CD14-positive monocyte (primary cell): ENCODE results near the gene ERCC5. TPM values are rescaled to one million over a fixed set of nuclear protein-coding genes. Genes with fewer than 3 reads are reported as not detected.

Experiments
- DNase-seq, 3 donors: peaks; one replicate each; pipeline ENCODE4 v3.0.0-alpha.2; 2011 to 2022
- H2AFZ ChIP-seq: 2 replicates; pipeline ENCODE4 v1.6.0; 2012; ENCODE audit warnings: mild to moderate bottlenecking, low read depth, low read length, inconsistent platforms; ENCODE audit not compliant: insufficient read depth, poor library complexity, severe bottlenecking
- H3K27ac ChIP-seq, 2 donors: 1 replicate in 1 of 2; 2 replicates in 1 of 2; pipeline ENCODE4 v1.5.1; 2012 to 2013; ENCODE audit warnings: low read length in 2 of 2, control low read depth in 1 of 2, inconsistent platforms in 1 of 2, low read depth in 1 of 2, mild to moderate bottlenecking in 1 of 2
- H3K27me3 ChIP-seq, 2 donors: one replicate each; pipeline versions ENCODE4 v1.6.0 to v1.6.1; 2011 to 2013; ENCODE audit warnings: low read length in 2 of 2; ENCODE audit not compliant: control insufficient read depth in 2 of 2, insufficient read depth in 2 of 2
- H3K36me3 ChIP-seq, 2 donors: replicated peaks in 1 of 2; 1 replicate in 1 of 2; 2 replicates in 1 of 2; pipeline versions ENCODE4 v1.5.1 to v1.6.1; 2012 to 2013; ENCODE audit warnings: low read length in 2 of 2, control low read depth in 1 of 2, inconsistent platforms in 1 of 2, mild to moderate bottlenecking in 1 of 2; ENCODE audit not compliant: insufficient read depth in 2 of 2, control insufficient read depth in 1 of 2
- H3K4me1 ChIP-seq, 2 donors: 1 replicate in 1 of 2; 2 replicates in 1 of 2; pipeline versions ENCODE4 v1.5.1 to v1.6.1; 2012 to 2013; ENCODE audit warnings: low read length in 2 of 2, control low read depth in 1 of 2, inconsistent platforms in 1 of 2, mild to moderate bottlenecking in 1 of 2, moderate library complexity in 1 of 2; ENCODE audit not compliant: insufficient read depth in 2 of 2, control insufficient read depth in 1 of 2
- H3K4me2 ChIP-seq: replicated peaks from 2 replicates; pipeline ENCODE3; 2012; ENCODE audit warnings: low read length, moderate library complexity, mild to moderate bottlenecking; ENCODE audit not compliant: poor library complexity, severe bottlenecking; ENCODE audit errors: extremely low read depth
- H3K4me3 ChIP-seq, 3 experiments: fragments of 200-600 bp in 1 of 3; sonication (generic) in 1 of 3; replicated peaks in 1 of 3; 1 replicate in 2 of 3; 2 replicates in 1 of 3; pipeline ENCODE4 v1.5.1; 2011 to 2013; ENCODE audit warnings: low read length in 3 of 3, mild to moderate bottlenecking in 3 of 3, control low read depth in 2 of 3, low read depth in 2 of 3, inconsistent platforms in 1 of 3, moderate library complexity in 1 of 3
- H3K79me2 ChIP-seq: 2 replicates; pipeline ENCODE4 v1.6.0; 2012; ENCODE audit warnings: mild to moderate bottlenecking, control low read depth, inconsistent platforms, low read length, moderate library complexity; ENCODE audit not compliant: insufficient read depth
- H3K9ac ChIP-seq: 2 replicates; pipeline ENCODE4 v1.6.0; 2017; ENCODE audit warnings: low read length, mild to moderate bottlenecking; ENCODE audit not compliant: insufficient read depth, poor library complexity, severe bottlenecking
- H3K9me3 ChIP-seq, 2 donors: replicated peaks in 1 of 2; 1 replicate in 1 of 2; 2 replicates in 1 of 2; pipeline versions ENCODE4 v1.5.1 to v1.6.1; 2012 to 2013; ENCODE audit warnings: low read length in 2 of 2, control low read depth in 1 of 2; ENCODE audit not compliant: control insufficient read depth in 1 of 2, insufficient read depth in 1 of 2
- H4K20me1 ChIP-seq: 2 replicates; pipeline ENCODE4 v1.6.0; 2012; ENCODE audit warnings: mild to moderate bottlenecking, low read length, control low read depth, moderate library complexity; ENCODE audit not compliant: insufficient read depth
- H3K27ac Mint-ChIP-seq, 7 donors: one replicate each; pipeline ENCODE4 v1.8.0; 2020; ENCODE audit warnings: mild to moderate bottlenecking in 7 of 7, mixed read lengths in 7 of 7, moderate library complexity in 6 of 7, inconsistent platforms in 2 of 7
- H3K27me3 Mint-ChIP-seq, 3 donors: one replicate each; pipeline ENCODE4 v1.8.0; 2021 to 2022; ENCODE audit warnings: low read depth in 3 of 3, mild to moderate bottlenecking in 3 of 3, mixed read lengths in 3 of 3, moderate library complexity in 3 of 3, inconsistent platforms in 1 of 3
- H3K36me3 Mint-ChIP-seq, 2 donors: one replicate each; pipeline ENCODE4 v1.8.0; 2020; ENCODE audit warnings: mixed read lengths in 2 of 2, inconsistent platforms in 1 of 2, mild to moderate bottlenecking in 1 of 2
- H3K4me1 Mint-ChIP-seq: one replicate; pipeline ENCODE4 v1.8.0; 2020; ENCODE audit warnings: mild to moderate bottlenecking, mixed read lengths
- H3K4me3 Mint-ChIP-seq, 2 donors: one replicate each; pipeline ENCODE4 v1.8.0; 2020; ENCODE audit warnings: mild to moderate bottlenecking in 2 of 2, mixed read lengths in 2 of 2, moderate library complexity in 1 of 2
- H3K9me3 Mint-ChIP-seq, 7 donors: one replicate each; pipeline ENCODE4 v1.8.0; 2020 to 2022; ENCODE audit warnings: mixed read lengths in 7 of 7, mild to moderate bottlenecking in 6 of 7, moderate library complexity in 6 of 7, inconsistent platforms in 2 of 7
- CTCF ChIP-seq: fragments of 200-600 bp; IDR thresholded peaks from one replicate; pipeline ENCODE4 v1.8.0; 2022; ENCODE audit warnings: antibody characterized with exemption, mild to moderate bottlenecking
- WGBS: methylation state at CpG from one replicate; pipeline ENCODE4 v1.1.5; 2013; ENCODE audit warnings: missing lambda C conversion rate; ENCODE audit not compliant: insufficient coverage; 5-methylcytosine and 5-hydroxymethylcytosine counted together
- intact Hi-C, 2 donors: fragments of 100-400 bp; cut with micrococcal nuclease; formaldehyde crosslinking; loops; one replicate each; pipeline versions ENCODE4 v1.15.0 to v1.15.1; 2023
- polyA plus RNA-seq, 3 donors: library from polyadenylated mRNA; depleted of rRNA in 1 of 3; unstranded in 2 of 3; stranded (reverse) in 1 of 3; fragments of 300-500 nt in 2 of 3; fragments of >200 nt in 1 of 3; fragmentation: Illumina TruSeq in 2 of 3; gene quantifications; 1 replicate in 2 of 3; 2 replicates in 1 of 3; pipeline ENCODE4 v1.2.3, GENCODE V29; 2012 to 2021

Gene ERCC5
- polyA plus RNA-seq, 3 donors: 15.2 to 34.2 (median 22.1) TPM

GRCh38 chr13:102873653-102874052, 27.8 kb downstream of the ERCC5 start:
- intact Hi-C loops: no loop called here
- WGBS: no CpG with 5 or more reads among the region's 3 CpGs
- Mint-ChIP-seq H3K27me3 (no peaks in the 10 kb centered on the region), H3K9me3 (no peaks in the 10 kb centered on the region), H3K27ac (peak overlapping the region in 1 of 7 donors; percentile 54), H3K36me3 (peaks cover 62 to 87% of the 10 kb centered on the region in 2 donors), H3K4me3 (no peak overlapping the region), H3K4me1 (peaks cover 2% of the 10 kb centered on the region)
- Histone ChIP-seq H3K4me3 (no peak overlapping the region), H3K9me3 (no peaks in the 10 kb centered on the region), H2AFZ (no peak overlapping the region), H3K27me3 (no peaks in the 10 kb centered on the region), H3K36me3 (peaks cover 83 to 88% of the 10 kb centered on the region in 2 donors), H3K27ac (no peak overlapping the region), H4K20me1 (peaks cover 24% of the 10 kb centered on the region), H3K9ac (no peak overlapping the region), H3K4me2 (no peak overlapping the region), H3K4me1 (no peaks in the 10 kb centered on the region), H3K79me2 (peaks cover 10% of the 10 kb centered on the region)
- TF ChIP-seq CTCF: no peak
- no peak for DNase-seq

- peaks cover 2% of the 10 kb centered on the region for H3K4me1 Mint-ChIP-seq
- no peak overlapping the region for H3K27ac Mint-ChIP-seq
- no peak for DNase-seq
- intact Hi-C loops: no loop called here
- H2AFZ ChIP-seq: no peak overlapping the region
- H4K20me1 ChIP-seq: peaks cover 11% of the 10 kb centered on the region
- peaks cover 51 to 73% of the 10 kb centered on the region in 2 donors for H3K36me3 Mint-ChIP-seq
- H3K79me2 ChIP-seq: peaks cover 10% of the 10 kb centered on the region
- H3K36me3 ChIP-seq: peaks cover 71 to 72% of the 10 kb centered on the region in 2 donors
- H3K27me3 Mint-ChIP-seq: no peaks in the 10 kb centered on the region
- no peak overlapping the region for H3K4me2 ChIP-seq
- no peak overlapping the region for H3K9ac ChIP-seq
- H3K4me3 Mint-ChIP-seq: no peak overlapping the region
- no peaks in the 10 kb centered on the region for H3K9me3 Mint-ChIP-seq
- H3K4me1 ChIP-seq: no peaks in the 10 kb centered on the region
- no peak for TF ChIP-seq CTCF
- H3K27me3 ChIP-seq: no peaks in the 10 kb centered on the region
- H3K9me3 ChIP-seq: no peaks in the 10 kb centered on the region
- no peak overlapping the region for H3K27ac ChIP-seq
- no peak overlapping the region for H3K4me3 ChIP-seq
- 100% methylated on average over 2 of the region's 4 CpGs for WGBS
These were observed 29.4 kb downstream of the ERCC5 start for GRCh38 chr13:102875256-102875655.
